Right atrium auricular region (tissue), 2 donors: ENCODE measurements around the gene ZNF579. TPM values are rescaled to one million over a fixed set of nuclear protein-coding genes. Genes with fewer than 3 reads are reported as not detected.

ENCODE experiments used
- DNase-seq: peaks from one replicate; pipeline ENCODE4 v3.0.0-alpha.2; 2019; ENCODE audit warnings: low spot score
- H3K27ac ChIP-seq, 2 donors: fragments of 200-600 bp; sonication (generic); 1 replicate in 1 of 2; 2 replicates in 1 of 2; pipeline ENCODE4 v1.5.1; 2016 to 2019
- H3K27me3 ChIP-seq, 2 donors: fragments of 200-600 bp; sonication (generic); one replicate each; pipeline versions ENCODE4 v1.5.1 to v1.6.0; 2017 to 2019
- H3K36me3 ChIP-seq: fragments of 200-600 bp; sonication (generic); one replicate; pipeline ENCODE4 v1.5.1; 2016
- H3K4me1 ChIP-seq, 2 donors: fragments of 200-600 bp; sonication (generic); one replicate each; pipeline versions ENCODE4 v1.5.1 to v1.6.0; 2017 to 2019
- H3K4me3 ChIP-seq, 2 donors: fragments of 200-600 bp; sonication (generic); 1 replicate in 1 of 2; 2 replicates in 1 of 2; pipeline ENCODE4 v1.5.1; 2017 to 2019; ENCODE audit warnings: mild to moderate bottlenecking in 1 of 2, moderate library complexity in 1 of 2
- H3K9me3 ChIP-seq, 2 donors: fragments of 200-600 bp; sonication (generic); one replicate each; pipeline ENCODE4 v1.5.1; 2019
- CTCF ChIP-seq, 2 donors: fragments of 200-600 bp; sonication (generic); IDR thresholded peaks; one replicate each; pipeline ENCODE4 v1.5.1; 2019; ENCODE audit warnings: antibody characterized with exemption in 2 of 2
- total RNA-seq, 2 donors: library from RNA; depleted of rRNA; stranded (reverse); fragments of >200 nt; gene quantifications; one replicate each; pipeline ENCODE4 v1.1.0, GENCODE V29; 2016

ZNF579 gene
- total RNA-seq, 2 donors from 2014 or later, result 6.2 to 6.4 TPM

- no peak for DNase-seq
- Histone ChIP-seq H3K27ac (peak overlapping the region; percentile 96 to 98), H3K4me1 (peaks cover 0 to 37% of the 10 kb centered on the region in 2 donors), H3K9me3 (no peaks in the 10 kb centered on the region), H3K27me3 (no peaks in the 10 kb centered on the region), H3K36me3 (peaks cover 9% of the 10 kb centered on the region), H3K4me3 (peak overlapping the region in 1 of 2 donors; percentile 99)
- no peak for TF ChIP-seq CTCF (IDR thresholded peaks at IDR 0.05)
Observed at GRCh38 chr19:55603581-55604292, 23.1 kb upstream of the ZNF579 start.

GRCh38 chr19:55603115-55603514 is 22.5 kb upstream of the ZNF579 start:
- no peak overlapping the region for H3K27ac ChIP-seq
- H3K4me3 ChIP-seq, result no peak overlapping the region
- H3K36me3 ChIP-seq, result peaks cover 9% of the 10 kb centered on the region
- no peaks in the 10 kb centered on the region for H3K9me3 ChIP-seq
- peaks cover 0 to 43% of the 10 kb centered on the region in 2 donors for H3K4me1 ChIP-seq
- no peaks in the 10 kb centered on the region for H3K27me3 ChIP-seq
- TF ChIP-seq CTCF (IDR thresholded peaks at IDR 0.05), result no peak
- no peak for DNase-seq

GRCh38 chr19:55602104-55603001 is 21.7 kb upstream of the ZNF579 start:
- no peak for TF ChIP-seq CTCF (IDR thresholded peaks at IDR 0.05)
- Histone ChIP-seq H3K4me1 (peaks cover 0 to 45% of the 10 kb centered on the region in 2 donors), H3K9me3 (no peaks in the 10 kb centered on the region), H3K36me3 (peaks cover 9% of the 10 kb centered on the region), H3K4me3 (no peak overlapping the region), H3K27me3 (no peaks in the 10 kb centered on the region), H3K27ac (no peak overlapping the region)
- DNase-seq, result no peak

- Histone ChIP-seq H3K27ac (peak overlapping the region; percentile 99), H3K4me1 (peaks cover 0 to 34% of the 10 kb centered on the region in 2 donors), H3K9me3 (no peaks in the 10 kb centered on the region), H3K36me3 (no peaks in the 10 kb centered on the region), H3K4me3 (peak overlapping the region; percentile 77 to 82), H3K27me3 (no peaks in the 10 kb centered on the region)
- TF ChIP-seq CTCF (IDR thresholded peaks at IDR 0.05), result no peak
- no peak for DNase-seq
Observed at GRCh38 chr19:55601084-55601483, 20.4 kb upstream of the ZNF579 start.

- H3K27me3 ChIP-seq, result no peaks in the 10 kb centered on the region
Observed at GRCh38 chr19:55600662-55601028, 20.0 kb upstream of the ZNF579 start.

More at GRCh38 chr19:55600662-55601028, 20.0 kb upstream of the ZNF579 start:
- H3K4me1 ChIP-seq, result peaks cover 0 to 32% of the 10 kb centered on the region in 2 donors
- peak overlapping the region; percentile 77 to 82 for H3K4me3 ChIP-seq
- H3K36me3 ChIP-seq, result peaks cover under 1% of the 10 kb centered on the region
- peak overlapping the region; percentile 99 for H3K27ac ChIP-seq
- no peak for DNase-seq
- H3K9me3 ChIP-seq, result no peaks in the 10 kb centered on the region
- no peak for TF ChIP-seq CTCF (IDR thresholded peaks at IDR 0.05)
